ENCODE results near the gene GPATCH2L.

GRCh38 chr14:76218662-76219061 is 66.9 kb downstream of the GPATCH2L start:
- TF ChIP-seq CTCF (IDR thresholded peaks at IDR 0.05) (no peak), POLR2A (IDR thresholded peaks at IDR 0.05) (no peak)

Measured in uterus (tissue), 2 donors.